ENCODE data around the gene GPATCH2L. TPM values are rescaled to one million over a fixed set of nuclear protein-coding genes. Genes with fewer than 3 reads are reported as not detected.

GPATCH2L gene
- polyA plus RNA-seq, 2 of the 4 experiments (the other 2 are of a cell fraction), result 19.6 to 30.9 TPM

- ChIA-PET POLR2A (no interaction called here), CTCF (no interaction called here)
- no peaks in the 10 kb centered on the region for H3K4me1 ChIP-seq
- TF ChIP-seq NPAS2 (CRISPR knock-in tag; IDR thresholded peaks at IDR 0.05; ENCODE audit: borderline replicate concordance), result no peak
- TF ChIP-seq KDM1A (IDR thresholded peaks at IDR 0.05; ENCODE audit: low read depth), result no peak
- no peak for TF ChIP-seq HEYL (CRISPR knock-in tag; IDR thresholded peaks at IDR 0.05)
- no peak for TF ChIP-seq ZC3H11A (IDR thresholded peaks at IDR 0.05)
- no peak for TF ChIP-seq SREBF2 (IDR thresholded peaks at IDR 0.05)
- TF ChIP-seq ZNF302 (CRISPR knock-in tag; IDR thresholded peaks at IDR 0.05), result no peak
- no peak for TF ChIP-seq RARB (CRISPR knock-in tag; IDR thresholded peaks at IDR 0.05)
- no peak for TF ChIP-seq CHD4 (IDR thresholded peaks at IDR 0.05; ENCODE audit: borderline replicate concordance)
- no peak for TF ChIP-seq CBX8 (IDR thresholded peaks at IDR 0.05)
- no peak for TF ChIP-seq EHF (CRISPR knock-in tag; IDR thresholded peaks at IDR 0.05)
- TF ChIP-seq GATA3 (IDR thresholded peaks at IDR 0.05; ENCODE audit: borderline replicate concordance), result no peak
- TF ChIP-seq FOXS1 (CRISPR knock-in tag; IDR thresholded peaks at IDR 0.05), result no peak
- TF ChIP-seq, protein P1, sequence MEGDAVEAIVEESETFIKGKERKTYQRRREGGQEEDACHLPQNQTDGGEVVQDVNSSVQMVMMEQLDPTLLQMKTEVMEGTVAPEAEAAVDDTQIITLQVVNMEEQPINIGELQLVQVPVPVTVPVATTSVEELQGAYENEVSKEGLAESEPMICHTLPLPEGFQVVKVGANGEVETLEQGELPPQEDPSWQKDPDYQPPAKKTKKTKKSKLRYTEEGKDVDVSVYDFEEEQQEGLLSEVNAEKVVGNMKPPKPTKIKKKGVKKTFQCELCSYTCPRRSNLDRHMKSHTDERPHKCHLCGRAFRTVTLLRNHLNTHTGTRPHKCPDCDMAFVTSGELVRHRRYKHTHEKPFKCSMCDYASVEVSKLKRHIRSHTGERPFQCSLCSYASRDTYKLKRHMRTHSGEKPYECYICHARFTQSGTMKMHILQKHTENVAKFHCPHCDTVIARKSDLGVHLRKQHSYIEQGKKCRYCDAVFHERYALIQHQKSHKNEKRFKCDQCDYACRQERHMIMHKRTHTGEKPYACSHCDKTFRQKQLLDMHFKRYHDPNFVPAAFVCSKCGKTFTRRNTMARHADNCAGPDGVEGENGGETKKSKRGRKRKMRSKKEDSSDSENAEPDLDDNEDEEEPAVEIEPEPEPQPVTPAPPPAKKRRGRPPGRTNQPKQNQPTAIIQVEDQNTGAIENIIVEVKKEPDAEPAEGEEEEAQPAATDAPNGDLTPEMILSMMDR (IDR thresholded peaks at IDR 0.05), result no peak
- TF ChIP-seq, protein P2, sequence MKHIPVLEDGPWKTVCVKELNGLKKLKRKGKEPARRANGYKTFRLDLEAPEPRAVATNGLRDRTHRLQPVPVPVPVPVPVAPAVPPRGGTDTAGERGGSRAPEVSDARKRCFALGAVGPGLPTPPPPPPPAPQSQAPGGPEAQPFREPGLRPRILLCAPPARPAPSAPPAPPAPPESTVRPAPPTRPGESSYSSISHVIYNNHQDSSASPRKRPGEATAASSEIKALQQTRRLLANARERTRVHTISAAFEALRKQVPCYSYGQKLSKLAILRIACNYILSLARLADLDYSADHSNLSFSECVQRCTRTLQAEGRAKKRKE (CRISPR knock-in tag; IDR thresholded peaks at IDR 0.05; ENCODE audit: low read depth), result no peak
- TF ChIP-seq PHF8 (IDR thresholded peaks at IDR 0.05; ENCODE audit: borderline replicate concordance, low read depth), result no peak
- TF ChIP-seq HDAC2 (IDR thresholded peaks at IDR 0.05), result no peak
- TF ChIP-seq HMGXB4 (CRISPR knock-in tag; IDR thresholded peaks at IDR 0.05; ENCODE audit: borderline replicate concordance), result no peak
- no peak for TF ChIP-seq BCL3 (IDR thresholded peaks at IDR 0.05)
- TF ChIP-seq HOXB13 (CRISPR knock-in tag; IDR thresholded peaks at IDR 0.05; ENCODE audit: low read depth), result no peak
- no peak for TF ChIP-seq JUN (IDR thresholded peaks at IDR 0.05)
- WGBS (ENCODE audit: missing lambda C conversion rate), result 82% methylated on average over 3 of the region's 3 CpGs
- no peak for FAIRE-seq
- no peak for DNase-seq (ENCODE audit: low read depth in 1 of 2, low spot score in 1 of 2)
- no peak overlapping the region for H3K4me2 ChIP-seq
- no peaks in the 10 kb centered on the region for H3K9me3 ChIP-seq
- no peak overlapping the region for H3K27ac ChIP-seq
- no peak for ATAC-seq
- no peak overlapping the region for H3K4me3 ChIP-seq
Measured at GRCh38 chr14:76252471-76252870, 100.7 kb downstream of the GPATCH2L start.

GRCh38 chr14:76253111-76253510 is 101.4 kb downstream of the GPATCH2L start:
- ATAC-seq (no peak), DNase-seq (ENCODE audit: low read depth in 1 of 2, low spot score in 1 of 2) (no peak), FAIRE-seq (no peak)
- no peaks in the 10 kb centered on the region for H3K9me3 ChIP-seq
- TF ChIP-seq FOSL2 (IDR thresholded peaks at IDR 0.05), result no peak
- TF ChIP-seq FOSL2 (CRISPR knock-in tag; IDR thresholded peaks at IDR 0.05), result no peak
- no peak for TF ChIP-seq POLR2A (IDR thresholded peaks at IDR 0.05; ENCODE audit: low read length)
- no peak for TF ChIP-seq ZC3H11A (IDR thresholded peaks at IDR 0.05)
- TF ChIP-seq BCL3 (IDR thresholded peaks at IDR 0.05), result no peak
- TF ChIP-seq ZNF302 (CRISPR knock-in tag; IDR thresholded peaks at IDR 0.05), result no peak
- TF ChIP-seq EHMT2 (IDR thresholded peaks at IDR 0.05; ENCODE audit: low read depth), result no peak
- TF ChIP-seq, protein P3, sequence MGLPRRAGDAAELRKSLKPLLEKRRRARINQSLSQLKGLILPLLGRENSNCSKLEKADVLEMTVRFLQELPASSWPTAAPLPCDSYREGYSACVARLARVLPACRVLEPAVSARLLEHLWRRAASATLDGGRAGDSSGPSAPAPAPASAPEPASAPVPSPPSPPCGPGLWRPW (IDR thresholded peaks at IDR 0.05), result no peak
- TF ChIP-seq TFCP2L1 (CRISPR knock-in tag; IDR thresholded peaks at IDR 0.05), result no peak
- no peak for TF ChIP-seq KDM1A (IDR thresholded peaks at IDR 0.05; ENCODE audit: low read depth)
- TF ChIP-seq ESRRA (IDR thresholded peaks at IDR 0.05; ENCODE audit: borderline replicate concordance, low read length), result no peak
- no peak for TF ChIP-seq USF2 (IDR thresholded peaks at IDR 0.05)
- no peak for TF ChIP-seq JUN (IDR thresholded peaks at IDR 0.05)
- TF ChIP-seq RNF2 (IDR thresholded peaks at IDR 0.05; ENCODE audit: borderline replicate concordance, low read depth), result no peak
- TF ChIP-seq RCOR1 (IDR thresholded peaks at IDR 0.05; ENCODE audit: low read depth, low read length), result no peak
- no peak for TF ChIP-seq MAZ (IDR thresholded peaks at IDR 0.05; ENCODE audit: borderline replicate concordance, low read depth, low read length)
- H3K4me1 ChIP-seq, result no peaks in the 10 kb centered on the region
- H3K4me3 ChIP-seq, result no peak overlapping the region
- 62% methylated on average over 8 of the region's 8 CpGs for WGBS (ENCODE audit: missing lambda C conversion rate)
- no peak overlapping the region for H3K4me2 ChIP-seq
- ChIA-PET CTCF (no interaction called here), POLR2A (no interaction called here)
- H3K27ac ChIP-seq, result no peak overlapping the region

Data from A549 (cell line).